ENCODE results near the gene CAMTA1.

The CAMTA1 gene

GRCh38 chr1:7185721-7186120 is 400.5 kb downstream of the CAMTA1 start:
- TF ChIP-seq CTCF (IDR thresholded peaks at IDR 0.05; ENCODE audit: borderline replicate concordance, control extremely low read depth, extremely low read depth, insufficient read depth, missing control alignments), result no peak
- no peak for DNase-seq (ENCODE audit: low spot score)
- in situ Hi-C loops (cut with MboI; ENCODE audit: low sequenced_read_pairs, unreplicated experiment), result no loop called here

- DNase-seq (ENCODE audit: low spot score), result no peak
- TF ChIP-seq CTCF (IDR thresholded peaks at IDR 0.05; ENCODE audit: borderline replicate concordance, control extremely low read depth, extremely low read depth, insufficient read depth, missing control alignments), result no peak
- in situ Hi-C loops (cut with MboI; ENCODE audit: low sequenced_read_pairs, unreplicated experiment), result no loop called here
These were observed 401.3 kb downstream of the CAMTA1 start for GRCh38 chr1:7186382-7187111.

- in situ Hi-C loops (cut with MboI; ENCODE audit: low sequenced_read_pairs, unreplicated experiment), result no loop called here
- no peak for TF ChIP-seq CTCF (IDR thresholded peaks at IDR 0.05; ENCODE audit: borderline replicate concordance, control extremely low read depth, extremely low read depth, insufficient read depth, missing control alignments)
- no peak for DNase-seq (ENCODE audit: low spot score)
These were observed 401.8 kb downstream of the CAMTA1 start for GRCh38 chr1:7187112-7187493.

- in situ Hi-C loops (cut with MboI; ENCODE audit: low sequenced_read_pairs, unreplicated experiment), result no loop called here
- DNase-seq (ENCODE audit: low spot score), result no peak
- no peak for TF ChIP-seq CTCF (IDR thresholded peaks at IDR 0.05; ENCODE audit: borderline replicate concordance, control extremely low read depth, extremely low read depth, insufficient read depth, missing control alignments)
These were observed 405.0 kb downstream of the CAMTA1 start for GRCh38 chr1:7190261-7190660.

GRCh38 chr1:7192453-7192852 is 407.2 kb downstream of the CAMTA1 start:
- in situ Hi-C loops (cut with MboI; ENCODE audit: low sequenced_read_pairs, unreplicated experiment), result no loop called here
- DNase-seq (ENCODE audit: low spot score), result no peak
- no peak for TF ChIP-seq CTCF (IDR thresholded peaks at IDR 0.05; ENCODE audit: borderline replicate concordance, control extremely low read depth, extremely low read depth, insufficient read depth, missing control alignments)

GRCh38 chr1:7196036-7196911 is 411.0 kb downstream of the CAMTA1 start:
- TF ChIP-seq CTCF (IDR thresholded peaks at IDR 0.05; ENCODE audit: borderline replicate concordance, control extremely low read depth, extremely low read depth, insufficient read depth, missing control alignments), result no peak
- in situ Hi-C loops (cut with MboI; ENCODE audit: low sequenced_read_pairs, unreplicated experiment), result no loop called here

More at GRCh38 chr1:7196036-7196911, 411.0 kb downstream of the CAMTA1 start:
- DNase-seq (ENCODE audit: low spot score), result no peak
